ENCODE data around the gene TMEM18.

TMEM18 gene

DNA sequence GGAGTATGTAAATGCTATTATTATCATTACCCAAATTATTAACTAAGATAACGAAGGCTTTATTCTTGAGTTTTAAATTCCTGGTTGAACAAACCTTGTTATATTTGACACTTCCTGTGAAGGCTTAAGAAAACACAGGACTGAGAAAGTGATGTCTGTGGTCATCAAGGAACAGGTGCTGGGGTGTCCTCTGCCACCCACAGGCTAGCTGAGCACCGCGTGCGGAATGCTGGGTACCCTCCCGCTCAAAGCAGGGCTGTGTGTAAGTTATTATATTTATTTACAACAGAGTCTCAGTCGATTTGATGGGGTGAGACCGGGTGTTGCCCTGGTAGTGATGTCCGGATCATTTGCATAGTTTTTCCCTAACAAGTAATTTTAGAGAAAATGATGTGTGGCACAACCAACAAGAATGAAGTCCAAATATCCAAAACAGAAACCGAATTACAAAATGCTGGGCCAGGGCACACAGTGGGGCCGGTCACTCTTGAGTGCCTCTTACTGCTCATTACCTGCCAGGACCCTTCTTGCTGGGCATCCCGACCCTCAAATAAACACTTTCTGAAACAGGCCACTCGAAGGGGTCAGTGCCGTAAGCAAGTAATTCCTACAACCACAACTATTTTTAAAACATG, 49.2 kb downstream of the TMEM18 start:
- TF ChIP-seq, protein P1, sequence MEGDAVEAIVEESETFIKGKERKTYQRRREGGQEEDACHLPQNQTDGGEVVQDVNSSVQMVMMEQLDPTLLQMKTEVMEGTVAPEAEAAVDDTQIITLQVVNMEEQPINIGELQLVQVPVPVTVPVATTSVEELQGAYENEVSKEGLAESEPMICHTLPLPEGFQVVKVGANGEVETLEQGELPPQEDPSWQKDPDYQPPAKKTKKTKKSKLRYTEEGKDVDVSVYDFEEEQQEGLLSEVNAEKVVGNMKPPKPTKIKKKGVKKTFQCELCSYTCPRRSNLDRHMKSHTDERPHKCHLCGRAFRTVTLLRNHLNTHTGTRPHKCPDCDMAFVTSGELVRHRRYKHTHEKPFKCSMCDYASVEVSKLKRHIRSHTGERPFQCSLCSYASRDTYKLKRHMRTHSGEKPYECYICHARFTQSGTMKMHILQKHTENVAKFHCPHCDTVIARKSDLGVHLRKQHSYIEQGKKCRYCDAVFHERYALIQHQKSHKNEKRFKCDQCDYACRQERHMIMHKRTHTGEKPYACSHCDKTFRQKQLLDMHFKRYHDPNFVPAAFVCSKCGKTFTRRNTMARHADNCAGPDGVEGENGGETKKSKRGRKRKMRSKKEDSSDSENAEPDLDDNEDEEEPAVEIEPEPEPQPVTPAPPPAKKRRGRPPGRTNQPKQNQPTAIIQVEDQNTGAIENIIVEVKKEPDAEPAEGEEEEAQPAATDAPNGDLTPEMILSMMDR (IDR thresholded peaks at IDR 0.05; ENCODE audit: low read depth, low read length), result no peak
- no peak overlapping the region for H3K4me3 ChIP-seq (replicated peaks in 1 of 2; ENCODE audit: low read depth in 2 of 2, low read length in 2 of 2)
- DNase-seq (ENCODE audit: low read depth in 2 of 2), result no peak

GRCh38 chr2:627340-627709, 49.9 kb downstream of the TMEM18 start:
- DNase-seq (ENCODE audit: low read depth in 2 of 2), result no peak
- TF ChIP-seq, protein P1 (IDR thresholded peaks at IDR 0.05; ENCODE audit: low read depth, low read length), result no peak
- no peak overlapping the region for H3K4me3 ChIP-seq (replicated peaks in 1 of 2; ENCODE audit: low read depth in 2 of 2, low read length in 2 of 2)

DNA sequence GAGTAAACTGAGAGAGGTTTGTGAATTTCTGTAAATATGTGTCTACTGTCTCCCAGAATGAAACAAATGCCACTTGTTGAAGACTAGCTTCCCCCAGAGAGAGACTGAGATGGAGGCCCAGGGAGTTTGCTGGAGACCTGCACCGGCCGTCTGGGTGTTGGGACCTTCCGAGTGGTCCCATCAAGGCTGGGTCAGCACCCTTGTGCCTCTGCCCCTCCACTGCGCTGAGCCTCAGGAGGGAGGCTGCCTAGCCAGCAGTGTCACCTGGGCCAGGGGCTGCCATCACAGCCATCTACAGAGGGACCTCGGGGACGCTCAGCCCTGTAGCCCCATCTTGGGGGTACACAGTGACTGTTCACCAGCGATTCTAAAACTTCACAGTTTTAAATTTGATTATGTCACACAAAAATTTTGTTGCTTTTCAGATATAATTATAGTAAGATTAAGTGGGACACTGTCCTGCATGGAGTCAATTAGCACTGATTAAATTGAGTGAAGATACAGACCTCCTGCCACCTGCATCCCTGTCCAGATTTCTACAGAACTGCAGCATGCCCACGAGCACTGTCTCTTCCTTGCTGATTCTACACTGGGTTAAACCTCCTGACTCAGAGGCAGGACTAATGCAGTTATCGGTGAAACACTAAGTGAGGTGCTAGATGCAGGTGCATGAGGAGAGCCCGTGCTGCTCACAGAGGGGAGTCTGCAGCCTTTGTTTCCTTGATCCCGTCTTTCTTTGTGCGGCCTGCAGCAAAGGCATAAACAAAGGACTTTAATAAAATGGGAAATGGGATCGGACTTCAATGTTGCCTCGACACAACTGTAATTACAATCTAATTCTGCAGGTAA, 50.5 kb downstream of the TMEM18 start:
- DNase-seq (ENCODE audit: low read depth in 2 of 2), result no peak
- H3K4me3 ChIP-seq (replicated peaks in 1 of 2; ENCODE audit: low read depth in 2 of 2, low read length in 2 of 2), result no peak overlapping the region
- TF ChIP-seq, protein P1 (IDR thresholded peaks at IDR 0.05; ENCODE audit: low read depth, low read length), result no peak

DNA sequence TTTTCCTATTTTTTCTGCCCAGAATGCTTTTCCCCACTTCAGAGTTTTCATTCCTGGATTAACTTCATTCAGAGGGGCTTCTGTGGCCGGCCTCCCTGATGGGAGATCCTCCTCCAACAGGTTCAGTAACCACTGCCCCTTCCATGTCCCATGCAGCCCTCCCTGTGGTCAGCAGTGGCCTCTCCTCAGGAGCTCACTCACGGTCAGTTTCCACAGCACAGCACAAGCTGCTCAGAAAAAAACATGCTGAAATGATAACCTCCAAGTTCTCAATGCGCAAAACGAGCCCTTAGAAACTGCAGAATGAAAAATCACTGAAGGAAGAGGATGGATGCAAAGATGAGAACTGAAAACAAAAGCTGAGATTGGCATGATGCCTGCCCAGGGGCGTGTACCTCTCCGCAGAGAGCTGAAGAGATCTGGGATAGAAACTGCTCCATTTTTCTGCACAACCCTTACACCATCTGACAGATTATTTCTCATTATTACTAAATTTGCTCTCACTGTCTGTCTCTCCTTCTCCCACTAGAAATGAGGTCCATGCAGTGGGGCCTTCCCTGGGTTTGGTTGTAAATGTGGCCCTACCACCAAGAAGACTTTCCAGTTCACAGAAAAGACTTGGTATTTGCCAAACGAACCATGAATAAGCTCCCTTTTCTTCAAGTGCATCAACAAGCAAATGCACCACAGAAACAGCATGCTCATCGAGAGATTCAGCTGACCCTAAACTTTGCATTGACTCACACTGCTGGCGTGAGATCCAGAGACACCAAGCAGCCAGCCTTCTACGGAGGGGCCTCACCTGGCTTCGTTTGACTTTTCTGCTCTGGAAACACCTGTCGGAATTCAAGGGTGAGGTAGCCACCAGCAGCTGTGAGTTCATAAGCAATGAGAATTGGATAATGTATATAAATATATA, 51.5 kb downstream of the TMEM18 start:
- DNase-seq (ENCODE audit: low read depth in 2 of 2), result no peak
- TF ChIP-seq, protein P1 (IDR thresholded peaks at IDR 0.05; ENCODE audit: low read depth, low read length), result no peak
- H3K4me3 ChIP-seq (replicated peaks in 1 of 2; ENCODE audit: low read depth in 2 of 2, low read length in 2 of 2), result no peak overlapping the region

- H3K4me3 ChIP-seq (replicated peaks in 1 of 2; ENCODE audit: low read depth in 2 of 2, low read length in 2 of 2), result no peak overlapping the region
- DNase-seq (ENCODE audit: low read depth in 2 of 2), result no peak
- TF ChIP-seq, protein P1 (IDR thresholded peaks at IDR 0.05; ENCODE audit: low read depth, low read length), result no peak
These were observed 52.5 kb downstream of the TMEM18 start for GRCh38 chr2:624551-625347.

DNA sequence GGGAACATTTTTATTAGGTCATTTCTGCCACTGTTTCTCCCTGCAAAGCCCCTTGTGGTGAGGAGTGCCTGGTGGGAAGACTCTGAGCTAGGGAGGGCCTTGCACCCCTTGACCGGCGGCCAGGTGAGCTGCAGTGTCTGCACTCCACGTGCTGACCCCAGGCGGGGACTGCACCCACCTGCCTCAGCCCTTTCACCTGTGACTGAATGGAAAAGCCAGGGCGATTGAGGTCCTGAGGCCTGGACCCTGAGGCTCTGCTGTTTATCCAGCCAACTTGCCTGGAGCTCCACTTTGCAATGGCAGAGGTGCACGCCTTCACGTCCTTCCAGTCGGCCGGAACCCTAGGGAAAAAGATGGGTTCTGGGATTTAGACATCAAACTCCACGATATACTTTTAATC, 53.1 kb downstream of the TMEM18 start:
- DNase-seq (ENCODE audit: low read depth in 2 of 2), result no peak
- no peak overlapping the region for H3K4me3 ChIP-seq (replicated peaks in 1 of 2; ENCODE audit: low read depth in 2 of 2, low read length in 2 of 2)
- TF ChIP-seq, protein P1 (IDR thresholded peaks at IDR 0.05; ENCODE audit: low read depth, low read length), result no peak
